Eye (tissue), 1 donor: ENCODE results near the gene DMD.
"Not testable (repeated sequence)": the region's sequence is repeated elsewhere in the genome, so short reads cannot be mapped to it uniquely, and the experiment has no call there.

Experiments used
- DNase-seq: peaks from one replicate; pipeline ENCODE4 v3.0.0-alpha.2; 2015

DMD gene

DNA sequence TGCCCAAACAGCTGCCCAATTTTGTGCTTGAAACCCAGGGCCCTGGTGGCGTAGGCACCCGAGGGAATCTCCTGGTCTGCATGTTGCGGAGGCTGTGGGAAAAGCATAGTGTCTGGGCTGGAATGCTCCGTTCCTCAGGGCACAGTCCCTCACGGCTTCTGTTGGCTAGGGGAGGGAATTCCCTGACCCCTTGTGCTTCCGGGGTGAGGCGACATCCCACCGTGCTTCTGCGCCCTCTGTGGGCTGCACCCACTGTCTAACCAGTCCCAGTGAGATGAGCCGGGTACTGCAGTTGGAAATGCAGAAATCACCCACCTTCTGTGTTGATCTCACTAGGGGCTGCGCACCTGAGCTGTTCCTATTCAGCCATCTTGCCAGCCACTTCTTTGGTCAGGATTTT lies 1740.1 kb downstream of the DMD start:
- no peak for DNase-seq

DNA sequence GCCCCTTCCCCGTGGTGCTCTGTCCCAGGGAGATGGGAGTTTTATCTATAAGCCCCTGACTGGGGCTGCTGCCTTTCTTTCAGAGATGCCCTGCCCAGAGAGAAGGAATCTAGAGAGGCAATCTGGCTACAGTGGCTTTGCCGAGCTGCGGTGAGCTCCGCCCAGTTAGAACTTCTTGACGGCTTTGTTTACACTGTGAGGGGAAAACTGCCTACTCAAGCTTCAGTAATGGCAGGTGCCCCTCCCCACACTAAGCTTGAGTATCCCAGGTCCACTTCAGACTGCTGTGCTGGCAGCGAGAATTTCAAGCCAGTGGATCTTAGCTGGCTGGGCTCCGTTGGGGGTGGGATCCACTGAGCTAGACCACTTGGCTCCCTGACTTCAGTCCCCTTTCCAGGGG lies 1740.6 kb downstream of the DMD start:
- not testable (repeated sequence) for DNase-seq

DNA sequence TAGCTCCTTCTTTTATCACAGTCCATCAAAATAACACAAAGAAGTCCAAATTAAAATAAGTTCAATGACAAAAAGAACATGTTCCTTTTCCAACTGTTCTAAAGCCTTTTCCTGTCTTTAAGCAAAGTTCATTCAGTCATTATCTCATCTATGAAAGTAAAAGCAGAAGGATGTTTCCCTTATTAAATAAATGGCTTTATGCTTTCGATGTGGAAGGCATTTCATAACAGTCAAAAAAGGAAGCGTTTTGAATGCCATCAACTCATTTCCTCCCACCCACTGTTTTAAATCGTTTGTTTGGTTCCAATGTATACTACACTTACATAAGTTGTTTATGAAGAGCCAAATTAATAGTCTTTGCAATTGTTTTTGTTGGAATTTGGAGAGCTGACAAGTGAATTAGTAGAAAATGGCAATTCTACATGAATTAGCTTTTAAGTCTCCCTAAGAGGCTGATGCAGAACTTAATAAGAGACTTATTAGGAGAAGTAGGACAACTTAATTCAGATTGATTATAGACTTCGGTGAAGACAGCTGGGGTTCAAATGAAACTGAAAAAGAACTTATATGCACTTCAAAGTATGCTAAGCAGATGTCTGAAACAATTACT lies 1746.9 kb downstream of the DMD start:
- DNase-seq, result peak; percentile 1

DNA sequence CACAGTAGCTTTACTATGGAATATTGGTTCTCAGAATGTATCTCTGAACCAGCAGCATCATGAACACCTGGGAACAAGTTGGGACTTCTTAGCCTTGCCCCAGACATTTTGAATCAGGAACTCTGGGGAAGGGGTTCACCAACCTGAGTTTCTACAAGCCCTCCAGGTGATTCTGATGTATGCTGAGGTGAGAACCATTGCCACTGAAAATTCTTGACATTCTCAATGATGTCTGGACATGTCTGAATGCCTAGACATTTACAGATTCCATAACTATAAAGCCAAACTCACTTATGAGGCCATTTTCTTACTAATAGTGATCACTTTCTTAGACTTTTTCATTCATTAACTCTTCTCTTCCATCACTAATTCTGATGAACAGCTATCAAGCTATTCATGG lies 1750.1 kb downstream of the DMD start:
- no peak for DNase-seq

DNA sequence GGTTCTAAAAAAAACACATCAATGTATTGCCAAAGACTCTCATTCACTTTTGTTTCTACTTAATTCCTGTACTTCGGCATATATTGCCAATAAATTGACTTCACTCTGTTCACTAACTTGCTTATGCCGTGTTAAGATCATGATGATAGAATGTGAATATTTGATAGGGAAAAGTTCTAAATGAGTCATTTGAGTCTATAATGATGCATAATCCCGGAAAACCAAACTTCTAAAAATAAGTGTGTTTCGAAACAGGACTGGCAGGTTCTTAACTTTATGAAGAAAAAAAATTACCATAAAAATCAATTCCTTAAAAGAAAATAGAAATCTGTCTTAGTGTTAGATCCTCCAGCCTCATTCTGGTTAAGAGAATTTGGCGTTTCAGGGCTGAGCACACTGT lies 1752.0 kb downstream of the DMD start:
- DNase-seq, result no peak

DNA sequence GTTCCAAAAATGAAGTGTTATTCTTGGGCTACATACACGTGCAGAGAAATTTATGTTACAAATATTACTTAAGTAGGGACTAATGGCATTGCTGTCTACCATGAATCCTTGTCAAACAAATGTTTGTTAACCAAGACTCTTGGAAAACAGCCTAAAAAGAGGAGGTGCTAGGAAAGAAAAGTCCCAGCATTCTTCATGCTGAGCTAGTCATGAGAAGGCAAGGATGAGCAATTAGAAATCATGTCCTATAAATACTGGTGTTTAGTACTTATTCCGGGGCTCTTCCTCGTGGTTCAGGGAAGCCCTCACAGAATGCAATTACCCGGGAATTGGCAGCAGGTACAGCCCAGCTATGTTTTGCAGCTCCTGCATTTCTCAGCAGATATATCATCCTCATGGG lies 1761.4 kb downstream of the DMD start:
- DNase-seq, result no peak

DNA sequence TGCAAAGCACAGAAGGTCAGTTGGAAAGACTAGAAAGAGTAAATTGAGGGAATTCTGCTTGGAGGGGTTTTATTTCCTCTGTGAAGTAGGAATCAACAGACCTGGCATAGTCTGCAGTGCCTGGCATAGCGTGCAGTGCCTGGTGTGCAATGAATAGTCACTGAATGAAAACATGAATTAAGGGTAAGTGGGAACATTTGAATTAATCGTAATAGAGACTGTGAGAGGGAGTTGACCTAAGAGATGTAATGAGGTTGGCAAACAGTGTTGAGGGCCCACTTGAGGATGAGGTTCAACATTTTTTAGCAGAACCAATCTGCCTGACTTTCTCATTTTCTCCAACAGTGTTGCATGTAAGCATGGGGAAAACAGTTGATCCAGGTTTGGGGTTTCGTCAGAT lies 1762.3 kb downstream of the DMD start:
- DNase-seq, result no peak

DNA sequence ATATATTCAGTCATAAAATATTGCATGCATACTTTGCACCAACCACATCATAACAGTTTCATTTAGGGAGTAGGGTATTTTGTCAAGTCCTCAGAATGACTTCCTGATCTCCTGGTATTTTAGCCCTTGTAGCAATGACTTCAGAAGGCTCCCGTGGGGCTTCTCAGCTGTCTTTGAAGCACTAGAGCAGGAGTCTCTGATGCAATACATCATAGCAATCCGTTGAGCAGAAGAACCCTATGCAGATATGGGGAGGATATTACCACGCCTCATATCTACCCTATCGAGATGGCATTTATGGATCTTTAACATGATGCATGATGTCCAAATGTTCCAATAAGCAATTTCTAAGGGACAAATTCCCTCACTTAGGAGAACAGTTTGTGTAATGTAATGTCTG lies 1765.8 kb downstream of the DMD start:
- no peak for DNase-seq

DNA sequence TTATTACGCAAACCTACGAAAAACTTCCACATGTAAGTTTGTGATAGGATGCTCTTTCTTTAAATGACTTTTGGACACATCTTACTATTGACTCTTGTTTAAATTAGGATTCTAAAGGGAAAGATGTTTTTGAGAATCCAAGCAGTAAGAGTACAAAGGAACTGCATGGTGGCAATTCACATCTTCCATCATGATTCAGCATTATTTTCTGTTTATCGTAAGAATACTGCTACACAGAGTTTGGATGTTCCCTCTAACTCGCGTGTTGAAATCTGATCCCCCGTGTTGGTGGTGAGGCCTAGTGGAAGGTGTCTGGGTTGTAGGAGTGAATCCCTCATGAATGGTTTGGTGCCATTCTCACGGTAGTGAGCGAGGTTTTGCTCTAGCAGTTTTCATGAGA lies 1767.7 kb downstream of the DMD start:
- DNase-seq, result no peak

DNA sequence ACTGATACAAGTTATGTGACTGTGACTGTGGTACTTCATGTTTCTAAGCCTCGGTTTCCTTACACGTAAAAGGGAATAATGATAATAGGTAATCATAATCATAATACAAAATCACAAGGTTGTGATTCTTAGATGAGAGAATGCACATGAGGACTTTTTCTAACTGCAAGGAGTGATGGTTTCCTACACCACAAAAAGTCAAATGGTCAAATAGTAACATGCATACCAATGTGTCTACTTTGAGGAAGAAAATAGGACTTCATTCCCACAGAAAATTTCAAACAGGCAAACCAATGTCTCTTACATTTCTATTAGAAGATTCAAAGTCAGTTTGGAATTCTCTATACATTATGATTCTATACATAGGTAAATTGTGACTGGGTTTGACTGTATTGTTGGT lies 1770.8 kb downstream of the DMD start:
- no peak for DNase-seq

DNA sequence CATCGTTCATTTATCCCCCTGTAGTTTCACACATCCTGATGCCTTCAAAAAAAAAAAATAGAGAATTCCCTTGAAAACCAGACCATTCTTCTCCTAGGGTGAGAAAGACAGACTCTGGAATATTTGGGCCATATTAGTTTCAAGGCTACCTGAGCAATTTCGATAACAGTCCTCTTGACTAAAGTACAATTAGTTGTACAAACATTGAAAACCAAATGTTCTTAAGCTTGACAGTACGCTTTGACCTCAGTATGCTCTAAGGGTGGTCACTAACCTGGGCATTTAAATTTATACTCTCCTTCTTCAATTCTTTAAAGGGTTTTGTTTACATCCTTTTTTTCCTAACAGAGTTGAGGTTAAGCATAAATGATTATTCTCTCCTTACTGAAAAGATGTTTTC lies 1774.9 kb downstream of the DMD start:
- no peak for DNase-seq

DNA sequence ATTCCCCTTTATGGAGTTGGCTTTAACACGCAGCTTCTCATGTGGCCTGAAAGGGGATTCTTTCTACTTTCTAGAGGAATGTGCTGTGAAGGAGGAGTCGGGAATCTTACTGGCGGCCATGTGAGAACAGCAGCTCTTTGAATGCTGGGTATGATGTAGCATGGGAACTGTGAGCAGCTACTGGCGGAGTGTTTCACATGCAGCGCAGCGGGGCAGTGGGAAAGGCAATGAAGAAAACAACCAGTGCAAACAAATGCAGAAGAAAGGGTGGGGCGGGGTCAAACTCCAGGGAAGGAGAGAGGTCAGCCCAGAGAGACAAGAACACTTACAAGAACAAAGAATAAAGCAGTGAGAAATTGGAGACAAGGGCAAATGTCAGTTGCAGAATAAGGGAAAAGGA lies 1775.8 kb downstream of the DMD start:
- peak; percentile 47 for DNase-seq

DNA sequence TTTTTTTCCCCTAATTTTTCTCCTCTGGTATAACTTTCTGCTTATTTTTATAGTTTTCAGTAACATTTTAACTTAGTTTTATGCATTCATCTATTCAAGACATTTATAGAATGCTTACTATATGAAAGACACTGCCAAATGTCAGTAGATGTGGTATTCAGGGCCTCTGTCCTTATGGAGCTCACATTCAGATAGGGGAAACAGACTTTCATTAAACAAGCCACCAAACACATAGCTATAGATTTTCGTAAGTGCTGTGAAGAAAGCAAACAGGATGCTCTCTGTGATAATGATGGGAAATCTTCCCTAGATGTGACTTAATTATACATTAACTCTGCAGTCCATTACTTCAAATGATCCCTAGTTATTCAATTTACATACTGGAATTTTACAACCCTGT lies 1777.5 kb downstream of the DMD start:
- no peak for DNase-seq

DNA sequence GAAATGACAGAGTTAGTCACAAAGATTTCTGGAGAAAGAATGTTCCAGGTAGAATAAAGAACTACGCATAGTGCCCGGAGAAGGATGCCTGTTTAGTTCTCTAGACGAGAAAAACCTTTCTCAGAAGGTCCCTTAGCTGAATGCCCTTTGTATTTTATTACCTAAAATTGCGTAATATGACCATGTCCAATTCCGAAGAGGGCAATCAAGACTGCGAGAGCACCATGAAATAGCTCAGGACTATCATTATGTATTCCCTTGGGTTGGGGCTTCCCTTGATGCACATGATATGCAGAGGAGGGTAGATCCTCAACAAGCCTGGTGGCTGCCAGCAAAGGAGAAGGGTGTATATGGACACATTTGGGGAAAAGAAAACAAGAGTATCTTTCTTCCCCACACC lies 1781.4 kb downstream of the DMD start:
- DNase-seq, result no peak

DNA sequence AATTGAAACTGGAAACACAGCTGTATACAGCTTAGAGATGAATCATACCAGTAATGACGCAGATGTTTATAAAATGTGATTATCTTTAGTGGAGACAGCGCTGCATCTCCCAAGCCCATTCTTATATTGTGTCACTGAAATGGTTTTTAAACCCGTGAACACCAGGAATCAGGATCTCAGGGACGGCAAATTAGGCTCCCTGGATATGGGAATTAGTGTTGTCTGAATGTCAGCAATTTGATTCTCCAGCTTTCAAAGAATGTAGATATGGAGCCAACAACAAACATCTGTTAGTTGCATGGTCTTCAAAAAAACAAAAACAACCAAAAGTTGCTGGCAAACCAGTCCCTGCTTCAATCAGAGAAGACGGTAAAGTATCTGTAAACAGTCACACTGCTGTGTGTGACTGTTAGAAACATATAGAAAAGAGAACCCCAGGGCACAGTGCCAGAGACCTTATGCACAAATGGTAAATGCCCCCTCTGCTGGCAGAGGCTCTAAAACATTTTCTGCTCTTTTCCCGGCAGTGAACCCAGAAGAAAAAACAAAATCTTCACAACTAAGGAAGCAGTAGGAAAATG lies 1787.7 kb downstream of the DMD start:
- peak; percentile 66 for DNase-seq

DNA sequence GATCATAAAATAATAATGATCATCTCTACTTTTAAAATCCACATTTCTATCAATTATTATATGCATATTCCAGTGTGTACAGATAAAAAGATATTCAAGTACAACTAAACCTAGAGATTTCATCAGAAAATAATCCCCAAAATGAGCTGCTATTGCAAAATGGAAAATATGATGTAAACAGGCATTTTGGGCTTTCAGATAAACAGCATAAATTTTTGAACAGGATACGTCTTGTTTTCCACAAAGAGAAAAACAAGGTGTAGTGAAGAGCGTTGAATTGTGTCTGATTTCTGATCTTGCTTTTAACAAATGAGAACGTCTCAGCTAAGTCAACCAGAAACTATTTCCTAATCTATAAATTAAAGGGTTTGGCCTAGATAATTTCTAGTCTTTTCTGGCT lies 1789.9 kb downstream of the DMD start:
- DNase-seq, result no peak

DNA sequence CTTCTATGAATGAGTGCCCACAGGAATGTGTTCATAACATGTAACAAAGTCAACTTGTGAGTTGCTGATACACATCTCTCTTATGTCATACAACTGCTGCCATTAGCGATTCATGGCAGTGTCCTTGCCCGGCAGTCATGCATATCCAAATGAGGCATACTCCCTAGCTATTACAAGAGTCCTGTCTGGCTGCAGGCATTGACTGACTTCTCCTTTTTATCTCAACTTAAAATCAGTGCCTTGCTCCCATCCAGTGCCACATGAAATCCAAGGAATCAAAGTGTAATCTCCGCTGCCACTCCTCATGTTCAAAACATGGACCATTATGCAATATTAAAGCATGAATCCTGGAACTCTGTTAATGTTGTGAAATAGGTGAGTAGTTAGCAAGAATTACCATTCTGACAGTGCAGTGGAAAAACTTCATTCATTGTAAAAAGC lies 1790.6 kb downstream of the DMD start:
- no peak for DNase-seq

DNA sequence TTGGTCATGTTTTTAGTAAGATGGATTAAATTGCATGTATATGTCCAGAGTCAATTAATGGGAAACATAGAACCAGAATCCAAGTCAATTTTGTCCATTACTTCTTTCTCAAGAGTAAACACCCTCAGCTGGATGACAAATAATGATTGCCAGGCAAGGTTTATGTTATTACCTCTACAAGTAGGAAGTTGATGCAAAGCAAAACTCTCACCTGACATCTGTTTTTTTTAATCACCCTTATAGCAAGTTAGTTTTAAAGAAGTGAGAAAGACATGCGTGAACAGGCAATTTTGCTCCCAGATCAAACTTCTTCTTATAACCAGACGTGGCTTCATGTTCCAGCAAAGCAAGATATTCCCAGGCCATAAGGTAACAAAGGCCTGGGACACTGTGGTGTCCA lies 1791.0 kb downstream of the DMD start:
- DNase-seq, result no peak

DNA sequence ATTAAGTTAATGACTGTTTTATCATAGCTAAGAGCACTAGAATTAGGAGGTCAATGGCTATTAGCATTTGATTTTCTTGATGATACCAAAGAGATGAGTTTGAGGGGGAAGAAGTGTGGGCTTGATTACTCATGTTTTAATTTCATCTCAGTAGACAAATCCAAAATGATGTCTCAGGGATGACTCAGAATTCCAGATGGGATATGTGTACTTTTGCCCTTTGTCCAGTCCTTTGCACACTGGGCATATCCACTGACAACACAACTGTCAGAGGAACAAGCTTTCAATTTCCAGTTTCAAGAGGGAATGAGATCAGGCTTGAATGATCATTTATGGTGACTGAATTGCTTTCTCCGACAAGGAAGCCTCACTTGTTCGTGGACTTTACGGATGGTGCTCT lies 1814.2 kb downstream of the DMD start:
- no peak for DNase-seq

DNA sequence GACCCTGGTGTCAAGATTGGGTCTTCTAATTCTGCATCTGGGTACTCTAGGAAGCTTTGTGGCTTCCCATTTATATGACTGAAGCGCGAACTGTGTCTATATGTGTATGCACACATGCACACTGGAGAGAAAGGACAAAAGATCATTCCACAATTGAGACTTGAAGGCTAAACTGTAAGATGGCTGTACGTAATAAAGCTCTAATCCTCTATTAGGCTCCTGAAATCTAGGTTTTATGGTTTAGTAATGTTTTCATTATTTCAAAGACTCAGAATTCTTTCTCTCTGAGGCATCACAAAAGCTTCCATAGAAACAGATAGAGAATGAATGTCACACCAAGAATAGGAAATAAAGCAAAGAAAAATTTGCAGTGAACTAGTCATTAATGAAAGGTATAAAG lies 1818.8 kb downstream of the DMD start:
- no peak for DNase-seq

DNA sequence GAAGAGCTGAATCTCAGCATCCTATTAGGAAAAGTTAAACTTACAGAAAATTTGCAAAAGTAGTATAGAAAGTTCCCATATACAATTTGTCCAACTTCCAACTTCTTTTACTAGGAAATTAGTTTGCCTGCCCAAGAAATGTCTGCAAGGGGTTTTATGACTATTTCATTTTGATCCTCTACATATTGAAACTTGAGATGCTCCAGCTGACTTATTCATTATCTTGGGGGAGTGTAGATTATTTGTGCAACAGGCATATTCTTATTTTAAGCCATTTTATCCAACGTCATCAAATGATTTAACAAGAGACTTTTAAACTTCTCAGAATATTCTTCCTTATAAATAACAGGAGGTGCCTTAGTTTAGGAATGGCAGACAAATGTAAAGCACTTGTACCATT lies 1822.4 kb downstream of the DMD start:
- DNase-seq, result no peak

DNA sequence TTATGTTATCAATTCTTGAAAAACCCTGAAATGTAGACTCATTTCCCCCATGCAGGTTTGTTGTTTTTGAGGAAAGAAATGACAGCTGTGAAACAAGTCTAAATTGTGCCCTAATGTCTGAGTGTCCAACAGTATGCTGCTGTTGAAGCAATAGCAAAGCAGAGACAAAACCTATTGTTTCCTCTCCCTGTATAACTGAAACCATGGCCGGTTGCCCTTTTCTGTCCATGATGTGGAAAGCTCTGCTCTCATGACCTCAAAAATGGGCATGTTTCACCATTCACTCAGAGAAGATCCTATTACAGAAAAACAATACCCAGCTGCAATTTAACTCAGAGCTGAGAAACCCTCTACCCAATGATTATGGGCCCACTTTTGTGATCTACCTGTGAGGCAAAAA lies 1826.9 kb downstream of the DMD start:
- no peak for DNase-seq

DNA sequence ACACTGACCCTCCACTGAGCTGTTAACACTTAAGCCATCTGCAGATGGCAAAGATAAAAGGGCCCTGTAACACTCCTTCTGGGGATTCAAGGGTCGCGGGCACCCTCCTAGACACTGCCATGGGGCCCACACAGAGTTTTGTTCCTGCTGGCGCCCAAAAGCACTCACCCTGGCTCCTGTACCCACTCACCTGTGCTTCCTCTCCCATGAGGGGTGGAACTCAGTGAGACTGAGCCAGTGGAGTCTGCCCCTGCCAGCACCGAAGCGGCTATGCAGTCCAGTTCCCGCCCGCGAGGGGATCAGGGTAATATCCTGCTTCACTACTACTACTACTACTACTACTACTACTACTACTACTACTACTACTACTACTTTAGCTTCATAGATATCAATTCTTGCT lies 1827.4 kb downstream of the DMD start:
- no peak for DNase-seq

DNA sequence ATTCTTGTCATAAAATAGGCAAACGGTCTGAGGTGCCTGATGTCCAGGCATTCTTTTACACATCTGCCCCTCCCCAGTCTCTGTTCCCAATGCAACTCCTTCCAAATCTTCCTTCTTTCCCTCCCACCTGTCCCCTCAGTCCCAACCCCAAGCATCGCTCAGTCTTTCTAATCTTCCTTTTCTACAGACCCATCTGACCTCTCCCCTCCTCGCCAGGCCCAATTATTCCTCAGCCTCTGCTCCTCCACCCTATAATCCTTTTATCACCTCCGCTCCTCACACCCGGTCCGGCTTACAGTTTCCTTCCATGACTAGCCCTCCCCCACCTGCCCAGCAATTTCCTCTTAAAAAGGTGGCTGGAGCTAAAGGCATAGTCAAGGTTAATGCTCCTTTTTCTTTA lies 1832.4 kb downstream of the DMD start:
- not testable (repeated sequence) for DNase-seq

DNA sequence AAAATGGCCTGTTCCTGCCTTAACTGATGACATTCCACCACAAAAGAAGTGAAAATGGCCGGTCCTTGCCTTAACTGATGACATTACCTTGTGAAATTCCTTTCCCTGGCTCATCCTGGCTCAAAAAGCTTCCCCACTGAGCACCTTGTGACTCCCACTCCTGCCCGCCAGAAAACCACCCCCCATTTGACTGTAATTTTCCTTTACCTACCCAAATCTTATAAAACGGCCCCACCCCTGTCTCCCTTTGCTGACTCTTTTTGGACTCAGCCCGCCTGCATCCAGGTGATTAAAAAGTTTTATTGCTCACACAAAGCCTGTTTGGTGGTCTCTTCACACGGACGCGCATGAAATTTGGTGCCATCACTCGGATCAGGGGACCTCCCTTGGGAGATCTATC lies 1833.5 kb downstream of the DMD start:
- not testable (repeated sequence) for DNase-seq
